ENCODE results near the gene ANKRD29.

The ANKRD29 gene

DNA sequence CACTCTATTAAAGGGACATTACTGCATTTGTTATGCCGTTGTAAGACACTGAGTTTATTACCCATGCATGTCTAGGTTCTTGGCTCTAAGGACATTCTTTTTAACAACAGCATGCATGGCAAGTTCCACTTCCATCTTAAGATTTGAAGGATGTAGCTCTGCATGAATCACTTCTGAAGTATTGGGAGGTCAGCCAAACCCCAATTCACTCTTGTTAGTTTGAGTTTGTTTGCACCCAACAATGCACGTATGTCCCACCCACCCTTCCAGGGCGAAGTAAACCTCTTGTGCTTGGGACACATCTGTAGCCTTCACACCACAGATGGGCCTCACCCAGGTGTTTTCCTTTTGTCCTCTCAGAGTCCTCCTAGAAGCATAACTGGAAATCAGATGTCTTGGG lies 21.0 kb upstream of the ANKRD29 start:
- DNase-seq, result no peak

DNA sequence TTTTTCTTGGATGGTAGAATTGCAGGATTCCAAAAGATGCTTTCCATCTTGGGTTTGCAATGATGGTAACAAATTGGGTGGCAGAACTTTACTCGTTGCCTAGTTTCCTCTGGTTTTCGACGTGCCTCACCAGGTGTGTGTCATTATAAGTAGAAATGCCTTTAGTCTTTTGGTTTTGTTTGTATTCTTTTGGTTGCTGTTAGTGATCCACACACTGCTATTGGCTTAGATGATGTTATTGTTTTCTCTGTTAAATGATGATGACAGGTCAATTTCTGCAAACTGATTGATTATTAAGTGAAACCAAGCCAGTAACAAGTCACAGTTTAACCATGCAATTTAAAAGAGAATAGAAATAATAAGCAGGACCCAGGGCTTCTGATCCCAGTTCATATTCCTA lies 20.4 kb upstream of the ANKRD29 start:
- DNase-seq, result no peak

DNA sequence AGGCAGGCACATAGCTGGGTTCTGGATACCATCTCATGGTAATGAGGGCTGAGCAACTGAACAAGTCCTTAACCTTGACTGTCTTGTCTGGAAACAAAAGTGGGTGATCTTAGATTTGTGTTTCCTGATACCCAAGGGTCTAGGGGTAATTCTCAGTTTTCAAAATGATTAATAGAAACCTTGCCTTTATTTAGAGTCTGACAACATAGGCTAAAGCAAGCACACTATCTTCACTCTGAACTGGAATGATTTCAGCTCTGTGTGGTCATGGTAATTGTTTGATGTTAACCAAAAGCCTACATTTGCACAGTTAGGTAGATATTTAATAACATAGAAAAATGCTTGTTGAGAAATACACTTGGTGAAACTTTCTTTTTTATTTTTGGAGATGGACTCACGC lies 19.8 kb upstream of the ANKRD29 start:
- no peak for DNase-seq

DNA sequence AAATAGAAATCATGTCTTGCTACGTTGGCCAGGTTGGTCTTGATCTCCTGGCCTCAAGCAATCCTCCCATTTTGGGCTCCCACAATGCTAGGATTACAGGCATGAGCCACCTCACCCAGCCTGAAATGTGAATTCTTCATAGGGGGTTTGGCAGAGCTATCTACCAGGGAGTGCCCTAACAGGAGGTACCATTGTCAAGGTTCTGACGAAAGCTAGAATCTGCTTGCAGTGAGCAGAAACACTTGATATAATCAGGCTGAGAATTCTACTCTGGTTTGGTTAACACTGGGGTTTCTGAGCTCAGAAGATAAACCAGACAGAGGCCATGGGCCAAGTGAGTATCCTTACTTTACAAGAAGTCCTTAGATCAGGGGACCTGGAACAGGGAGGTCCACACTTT lies 19.3 kb upstream of the ANKRD29 start:
- no peak for DNase-seq

DNA sequence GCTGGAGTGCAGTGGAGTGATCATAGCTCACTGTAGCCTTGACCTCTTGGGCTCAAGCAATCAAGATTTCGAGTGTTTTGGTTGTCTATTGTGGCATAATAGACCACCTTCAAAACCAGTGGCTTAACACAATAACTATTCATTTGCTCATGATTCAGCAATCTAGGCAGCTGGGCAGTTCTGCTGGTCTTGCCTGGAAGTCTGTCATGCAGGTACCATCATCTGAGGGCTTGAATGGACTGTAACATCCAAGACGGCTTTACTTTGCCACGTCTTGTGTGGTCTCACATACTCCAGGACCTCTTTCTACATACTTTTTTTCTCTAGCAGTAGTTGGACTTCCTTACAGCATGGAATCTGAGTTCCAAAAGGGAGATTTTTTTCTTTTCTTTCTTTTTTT lies 13.2 kb upstream of the ANKRD29 start:
- no peak for DNase-seq

DNA sequence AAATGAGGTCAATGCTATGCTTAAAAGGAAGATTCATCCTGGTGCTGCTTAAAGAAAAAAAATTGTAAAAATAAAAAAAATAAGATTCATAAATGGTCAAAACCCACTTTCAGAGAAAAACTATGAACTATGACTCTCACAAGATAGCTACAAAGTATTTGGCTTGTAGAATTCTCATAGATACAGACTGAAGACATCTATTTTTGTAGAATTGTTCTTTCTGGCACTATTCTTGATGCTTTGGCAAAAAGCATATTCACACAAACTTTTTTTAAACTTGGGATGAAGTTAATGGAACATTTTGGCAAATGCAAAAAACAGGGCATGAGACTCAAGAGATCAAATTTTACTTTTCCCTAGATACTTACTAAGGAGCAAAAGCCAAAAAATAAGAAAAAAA lies 12.5 kb upstream of the ANKRD29 start:
- DNase-seq, result no peak

DNA sequence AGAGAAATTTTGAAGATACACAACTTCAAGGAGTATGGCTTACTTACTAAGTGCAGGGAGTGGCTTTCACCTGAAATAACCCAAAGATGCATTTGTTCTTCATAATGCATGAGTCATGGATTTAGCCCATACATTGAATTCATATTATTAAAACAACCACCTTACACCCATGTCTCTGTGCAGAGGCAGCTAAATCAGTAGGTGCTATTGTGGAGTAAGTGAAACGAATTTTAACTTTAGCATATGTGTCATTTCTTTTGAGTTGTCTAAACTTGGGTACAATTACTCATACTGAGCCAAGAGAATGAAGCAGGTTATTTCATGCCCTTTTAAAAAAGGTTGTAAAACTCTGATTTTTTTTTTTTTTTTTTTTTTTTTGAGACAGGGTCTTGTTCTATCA lies 11.0 kb upstream of the ANKRD29 start:
- DNase-seq, result no peak

DNA sequence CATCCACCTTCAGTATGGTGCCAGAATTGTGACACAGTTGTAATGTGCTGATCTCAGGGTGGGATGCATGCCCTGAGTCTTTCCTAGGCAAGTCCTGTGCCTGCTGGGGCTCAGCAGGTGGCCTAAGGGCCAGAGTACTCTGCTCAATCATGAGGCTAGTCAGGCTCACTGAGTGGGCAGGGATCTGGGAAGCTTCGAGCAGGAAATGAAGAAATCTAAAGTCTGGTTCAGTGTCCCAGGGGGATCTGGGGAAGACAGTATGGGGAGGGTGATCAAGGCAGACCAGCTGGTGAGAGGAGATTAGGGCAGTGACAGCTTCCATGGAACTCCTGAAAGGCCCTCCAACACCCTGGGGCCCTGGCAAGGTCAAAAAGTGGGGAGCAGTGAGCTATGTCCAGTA lies 8.9 kb upstream of the ANKRD29 start:
- no peak for DNase-seq

DNA sequence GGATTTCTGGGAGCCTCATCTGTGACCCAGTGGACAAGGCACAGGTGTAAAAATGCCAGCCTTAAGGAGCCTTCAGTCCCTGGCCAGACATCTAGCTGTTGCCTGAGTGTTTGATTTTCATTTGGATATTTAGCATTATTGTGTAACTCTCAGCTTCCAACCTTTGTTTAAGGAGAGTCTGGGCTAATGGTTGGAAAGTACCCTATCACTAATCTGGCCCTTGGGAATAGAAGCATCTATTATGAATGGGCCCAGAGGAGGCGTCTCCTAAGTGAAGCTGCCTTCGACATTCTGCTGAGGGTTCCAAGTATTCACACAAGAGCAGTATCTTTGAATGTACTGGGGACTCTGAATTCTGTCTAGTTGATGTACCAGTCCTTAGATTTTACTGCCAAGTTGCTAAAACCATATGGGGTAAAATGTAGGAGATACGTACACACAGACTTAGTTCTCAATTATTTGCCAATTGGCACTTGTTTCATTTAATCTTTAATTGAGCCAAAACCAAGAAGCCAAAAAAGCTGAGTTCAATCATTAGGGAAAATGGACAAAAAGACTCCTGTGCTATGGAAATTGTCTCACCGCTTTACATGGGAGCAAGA lies 7.2 kb upstream of the ANKRD29 start:
- no peak for DNase-seq

DNA sequence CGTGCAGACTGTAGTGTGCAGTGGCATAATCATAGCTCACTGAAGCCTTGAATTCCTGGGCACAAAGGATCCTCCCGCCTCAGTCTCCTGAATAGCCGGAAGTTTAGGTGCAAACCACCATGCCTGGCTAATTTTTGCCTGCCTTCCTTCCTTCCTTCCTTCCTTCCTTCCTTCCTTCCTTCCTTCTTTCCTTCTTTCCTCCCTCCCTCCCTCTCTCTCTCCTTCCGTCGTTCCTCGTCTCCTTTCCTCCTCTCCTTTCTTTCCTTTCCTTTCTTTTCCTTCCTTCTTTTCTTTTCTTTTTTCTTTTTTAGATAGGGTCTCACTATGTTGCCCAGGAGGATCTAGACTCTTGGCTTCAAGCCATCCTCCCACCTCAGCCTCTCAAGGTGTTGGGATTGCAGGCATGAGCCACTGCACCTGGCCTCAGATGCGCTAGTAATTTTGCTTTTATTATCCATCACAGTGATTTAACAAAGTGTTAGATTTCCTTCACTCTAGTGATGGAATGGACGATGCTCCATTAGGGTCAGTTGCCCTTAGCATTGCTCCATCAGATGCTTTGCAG lies 6.6 kb upstream of the ANKRD29 start:
- DNase-seq, result no peak

DNA sequence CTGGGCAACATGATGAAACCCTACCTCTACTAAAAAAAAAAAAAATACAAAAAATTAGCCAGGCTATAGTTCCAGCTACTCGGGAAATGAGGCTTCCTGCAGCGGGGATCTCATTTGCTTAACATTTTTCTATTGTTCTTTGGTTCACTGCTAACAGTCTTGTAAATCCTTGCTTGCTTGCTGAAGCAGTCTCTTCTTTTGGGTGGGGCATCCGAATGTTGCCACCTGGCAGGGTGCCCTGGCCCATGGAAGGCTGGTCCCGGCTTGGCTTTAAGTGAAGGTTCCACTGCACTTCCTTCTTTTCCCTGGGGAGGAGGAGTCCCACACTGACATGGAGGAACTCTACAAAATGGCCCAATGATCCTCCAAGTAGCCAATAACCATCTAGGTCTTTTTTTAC lies 6.0 kb upstream of the ANKRD29 start:
- no peak for DNase-seq

DNA sequence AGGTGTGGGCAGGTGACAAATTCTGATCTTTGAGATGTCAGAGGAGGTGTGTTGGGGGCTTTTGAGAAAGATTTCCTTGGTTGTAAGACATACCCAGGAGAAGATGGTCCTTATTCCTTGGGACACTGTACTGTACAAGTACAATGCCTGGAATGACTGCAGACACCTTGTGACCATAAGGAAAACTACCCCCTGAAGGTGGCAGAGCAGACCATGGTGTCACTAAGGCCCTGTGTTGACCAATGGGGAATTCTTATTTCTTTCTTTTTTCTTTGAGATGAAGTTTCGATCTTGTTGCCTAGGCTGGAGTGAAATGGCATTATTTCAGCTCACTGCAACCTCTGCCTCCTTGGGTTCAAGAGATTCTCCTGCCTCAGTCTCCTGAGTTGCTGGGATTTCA lies 4.4 kb upstream of the ANKRD29 start:
- DNase-seq, result no peak

DNA sequence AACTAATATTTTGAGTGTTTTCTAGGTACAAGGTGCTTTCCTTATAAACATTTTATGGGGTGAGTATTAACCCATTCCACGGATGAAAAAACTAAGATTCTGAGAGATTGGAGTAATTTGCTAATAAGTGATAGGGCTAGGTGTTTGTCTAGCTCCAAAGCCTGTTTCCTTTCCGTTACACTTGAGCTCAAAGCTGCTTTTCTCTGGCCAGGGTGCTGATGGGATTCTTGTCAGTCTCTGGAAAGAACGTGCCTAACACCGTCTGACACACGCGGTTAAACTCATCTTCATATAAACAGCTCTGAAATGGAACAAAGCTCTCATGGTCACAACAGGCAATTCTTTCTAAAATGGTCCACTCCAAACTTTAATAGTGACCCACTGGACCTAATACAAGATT lies 2.0 kb upstream of the ANKRD29 start:
- DNase-seq, result no peak

DNA sequence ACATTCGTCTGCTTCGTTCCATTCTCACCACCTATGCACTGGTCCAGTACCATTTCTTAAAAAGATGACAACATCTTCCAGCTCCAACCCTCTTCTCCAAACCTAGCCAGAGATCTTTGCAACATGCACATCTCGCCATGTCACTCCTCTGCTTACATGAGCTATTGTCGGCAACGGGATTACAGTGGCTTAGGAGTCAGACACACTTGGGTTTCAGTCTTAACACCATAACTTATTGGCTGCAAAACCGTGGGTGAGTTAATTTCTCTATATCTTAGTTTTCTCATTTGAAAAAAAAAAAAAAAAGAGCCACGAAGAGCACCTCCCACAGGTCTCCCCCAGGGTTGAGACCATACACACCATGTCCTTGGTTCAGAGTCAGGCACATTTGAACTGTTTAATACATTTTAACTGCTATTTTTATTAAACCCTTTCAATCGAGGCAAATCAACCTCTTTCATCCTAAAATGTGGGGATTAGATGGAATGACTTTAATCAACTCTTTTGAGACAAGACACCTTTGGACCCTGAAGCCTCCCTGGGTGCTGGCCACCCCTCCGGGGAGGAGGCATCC lies 889 bp downstream of the ANKRD29 start:
- DNase-seq, result no peak

DNA sequence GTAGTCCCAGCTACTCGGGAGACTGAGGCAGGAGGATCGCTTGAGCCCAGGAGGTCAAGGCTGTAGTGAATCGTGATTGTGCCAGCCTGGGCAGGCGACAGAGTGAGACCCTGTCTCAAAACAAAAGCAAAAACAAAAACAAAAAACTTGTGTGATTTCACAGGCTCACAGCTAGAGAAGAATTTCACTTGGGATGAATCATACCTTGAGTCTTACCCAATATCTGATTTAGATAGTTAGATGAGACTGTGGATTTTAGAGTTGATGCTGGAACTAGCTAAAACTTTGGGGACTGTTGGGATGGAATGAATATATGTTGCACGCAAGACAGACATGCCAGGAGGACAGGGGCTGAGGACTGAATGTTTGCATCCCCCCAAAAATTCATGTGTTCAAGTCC lies 4.4 kb downstream of the ANKRD29 start:
- DNase-seq, result no peak

DNA sequence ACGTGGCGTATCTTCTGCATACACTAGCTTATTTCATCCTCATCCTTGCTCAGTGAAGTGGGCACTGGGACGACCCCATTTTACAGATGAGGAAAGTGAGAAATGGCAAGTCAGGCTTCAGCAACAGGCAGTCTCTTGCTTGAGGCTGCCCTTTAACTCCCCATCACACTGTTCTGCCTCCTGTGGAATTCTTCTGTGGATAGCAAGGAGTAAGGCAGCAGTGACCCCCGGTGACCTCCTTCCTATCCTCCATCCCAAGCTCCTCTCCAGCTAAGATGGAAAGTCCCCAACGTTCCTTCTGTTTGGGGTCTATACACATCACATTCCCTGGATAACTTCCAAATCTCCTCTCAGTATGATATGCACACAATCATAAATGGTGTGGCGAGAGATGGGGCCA lies 10.5 kb downstream of the ANKRD29 start:
- no peak for DNase-seq

DNA sequence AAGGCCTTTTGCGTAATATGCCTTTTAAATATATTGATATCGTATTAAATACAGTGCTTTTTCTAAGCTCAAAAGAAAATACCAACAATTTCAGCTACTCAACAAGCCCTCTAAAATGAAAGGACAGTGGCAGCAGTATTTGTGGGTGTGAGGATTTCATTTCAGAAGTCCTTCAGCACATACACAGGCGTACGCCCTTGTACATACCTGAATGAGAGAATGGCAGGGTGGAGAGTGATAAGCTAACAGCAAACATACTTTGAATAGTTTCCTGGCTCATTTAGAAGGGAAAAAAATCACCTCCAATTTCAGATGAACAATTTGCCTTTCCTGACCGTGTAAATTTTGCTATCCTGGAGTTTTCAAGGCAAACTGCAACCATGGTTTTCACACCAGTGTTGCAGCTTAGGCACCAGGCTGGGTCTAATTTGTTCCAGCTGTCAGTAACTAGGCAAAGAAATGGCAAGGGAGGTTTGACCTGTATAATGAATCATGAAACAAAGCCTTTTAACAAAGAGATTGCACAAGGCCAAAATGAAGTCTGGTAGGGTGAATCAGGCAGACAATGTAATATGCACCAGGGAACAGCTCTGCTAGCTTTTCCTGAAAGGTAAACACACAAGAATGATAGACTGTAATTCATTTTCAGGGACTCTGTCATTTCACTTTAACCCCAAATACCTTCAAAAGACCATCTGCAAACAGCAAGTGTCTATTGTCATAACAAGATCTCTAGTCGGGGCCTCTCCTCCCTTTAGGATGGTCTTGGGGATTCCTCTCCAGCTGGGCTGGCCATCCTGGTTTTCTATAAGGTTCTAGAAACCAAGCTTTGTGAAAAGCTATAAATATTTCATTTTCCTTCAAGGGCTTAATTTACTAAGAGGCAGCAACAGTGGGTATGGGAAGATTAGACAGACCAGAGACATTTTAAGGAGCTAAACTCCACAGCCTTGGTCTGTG lies 11.5 kb downstream of the ANKRD29 start:
- no peak for DNase-seq

DNA sequence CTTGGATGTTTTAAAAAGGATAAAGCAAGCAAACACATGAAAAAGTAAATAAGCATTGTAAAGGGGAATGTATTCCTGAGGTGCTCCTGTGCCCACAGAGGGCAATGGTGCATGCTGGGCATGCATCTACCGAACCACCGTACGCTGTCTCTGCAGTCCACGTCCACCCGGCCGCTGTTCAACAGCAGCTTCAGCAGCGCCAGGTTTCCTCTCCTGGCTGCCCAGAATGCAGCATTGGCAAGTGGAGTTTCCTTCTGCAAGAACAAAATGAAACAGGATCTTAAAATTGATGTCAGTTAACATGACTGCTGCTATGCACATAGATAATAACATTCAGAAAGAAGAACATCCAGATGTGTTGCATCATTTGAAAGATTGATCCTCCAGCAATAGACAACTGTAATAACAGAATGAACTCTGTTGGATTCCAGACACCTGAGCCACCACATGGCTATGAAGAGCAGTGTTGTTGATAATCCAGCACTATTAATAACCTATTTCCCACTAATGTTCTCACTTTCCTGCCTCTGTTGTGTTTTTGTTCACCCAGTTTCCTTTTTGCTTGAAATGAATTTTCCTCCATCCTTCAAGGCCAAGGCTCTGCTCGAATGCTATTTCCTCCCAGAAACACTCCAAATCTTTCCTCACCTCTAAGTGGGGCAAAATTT lies 13.6 kb downstream of the ANKRD29 start:
- no peak for DNase-seq

DNA sequence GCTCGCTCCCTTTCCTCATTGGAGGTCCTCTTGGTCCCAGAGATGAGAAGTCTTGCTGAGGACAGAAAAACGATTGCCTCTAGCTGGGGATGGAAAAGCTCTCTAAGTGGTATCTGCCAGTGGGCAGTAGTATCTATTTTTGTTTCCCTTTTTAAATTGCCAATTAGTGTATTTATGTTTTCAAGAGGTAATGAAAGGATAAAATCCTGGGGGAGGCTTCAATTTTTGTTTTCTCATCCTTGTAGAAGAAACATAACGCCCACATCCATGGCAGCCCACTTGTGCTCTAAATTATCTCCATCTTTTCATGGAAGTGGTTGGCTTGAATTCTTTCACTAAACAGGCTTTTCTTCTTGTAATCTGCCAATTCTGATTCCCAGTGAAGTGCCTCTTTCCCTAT lies 14.3 kb downstream of the ANKRD29 start:
- DNase-seq, result no peak

DNA sequence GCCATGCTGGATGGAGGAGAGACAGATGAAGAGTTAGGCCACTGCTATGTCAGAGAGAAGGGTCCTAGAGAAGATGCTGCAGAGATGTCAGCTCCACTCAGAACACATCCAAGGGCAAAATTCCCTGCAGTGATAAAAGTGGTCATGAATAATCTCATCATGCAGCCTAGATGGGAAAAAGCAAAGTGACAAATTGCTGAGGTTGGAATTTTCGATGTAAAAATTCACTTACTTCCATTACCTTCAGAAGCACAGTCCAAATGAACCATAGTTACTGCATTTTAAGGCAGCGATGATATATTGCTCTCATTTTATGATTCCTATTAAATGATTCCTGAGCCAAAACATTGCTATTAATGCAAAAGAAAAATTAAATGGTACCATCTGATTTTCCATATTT lies 16.4 kb downstream of the ANKRD29 start:
- DNase-seq, result no peak

DNA sequence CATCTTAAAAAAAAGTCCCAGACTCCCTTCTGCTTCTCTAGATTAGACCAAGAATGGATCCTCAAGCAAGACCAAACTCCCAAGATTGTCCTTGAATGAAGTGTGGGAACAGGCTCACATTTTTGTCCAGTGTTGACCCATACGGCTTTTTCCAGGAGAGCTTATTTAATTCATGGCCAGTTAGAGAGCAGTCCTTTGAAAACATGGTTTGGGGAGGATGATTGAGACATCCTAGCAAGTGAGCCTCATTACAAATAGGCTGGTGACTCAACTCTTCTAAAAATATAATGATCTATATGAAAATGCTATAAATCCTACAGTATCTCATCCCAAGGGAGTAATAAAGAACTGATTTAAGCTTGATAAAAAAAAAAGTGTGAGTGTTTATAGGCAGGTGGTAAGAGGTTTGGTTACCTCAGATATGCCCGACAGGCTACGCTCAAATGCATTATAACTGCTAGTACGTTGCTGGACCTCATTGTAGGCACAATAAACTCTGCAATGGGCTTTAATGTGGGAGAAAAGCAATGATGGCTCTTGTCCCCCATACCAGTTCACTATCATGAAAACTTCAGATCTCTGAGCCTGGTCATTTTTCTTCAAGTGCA lies 17.0 kb downstream of the ANKRD29 start:
- no peak for DNase-seq

DNA sequence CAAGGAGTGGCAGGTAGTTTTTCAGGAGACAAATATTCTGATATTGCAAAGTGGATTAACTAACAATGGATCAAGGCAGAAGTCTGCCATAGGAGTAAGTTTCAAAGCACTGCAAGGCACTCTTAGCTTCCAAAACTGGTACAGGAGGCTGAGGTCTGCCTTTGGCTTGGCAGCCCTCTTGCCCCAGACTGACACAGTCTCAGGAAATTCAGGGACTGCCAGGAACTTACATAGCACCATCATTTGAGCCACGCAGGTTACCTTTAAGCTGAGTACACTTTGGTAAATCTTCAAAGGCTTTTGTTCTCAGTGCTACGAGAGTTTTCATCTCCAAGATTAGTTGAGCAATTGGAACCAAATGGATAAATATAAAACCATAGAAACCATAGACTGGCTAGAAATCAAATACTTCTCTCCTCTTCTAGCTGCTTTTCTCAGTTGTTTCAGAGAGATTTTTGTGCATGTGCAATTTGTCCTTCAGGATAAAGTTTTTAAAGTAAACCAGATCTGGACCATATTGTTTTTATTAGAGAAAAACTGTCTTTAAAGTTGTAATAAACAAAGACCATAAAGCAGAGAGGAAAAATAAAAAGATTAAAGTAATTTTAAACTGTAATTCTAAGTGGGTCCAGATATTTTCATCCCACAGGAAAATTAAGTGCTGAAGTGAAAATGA lies 18.8 kb downstream of the ANKRD29 start:
- no peak for DNase-seq

Data from hippocampal formation (tissue), 2 donors.